HTERT RPE-1 (cell line): ENCODE results near the gene PSORS1C2.

Experiments
- in situ Hi-C: fragments of 300-500 bp; cut with MboI; formaldehyde crosslinking; loops from 4 replicates; pipeline ENCODE4 v1.14.3; 2020; ENCODE audit warnings: low sequenced_read_pairs

The PSORS1C2 gene

GRCh38 chr6:31142361-31142761, 3.5 kb upstream of the PSORS1C2 start:
- in situ Hi-C loops, result no loop called here

GRCh38 chr6:31140643-31141042, 1.8 kb upstream of the PSORS1C2 start:
- in situ Hi-C loops, result no loop called here

DNA sequence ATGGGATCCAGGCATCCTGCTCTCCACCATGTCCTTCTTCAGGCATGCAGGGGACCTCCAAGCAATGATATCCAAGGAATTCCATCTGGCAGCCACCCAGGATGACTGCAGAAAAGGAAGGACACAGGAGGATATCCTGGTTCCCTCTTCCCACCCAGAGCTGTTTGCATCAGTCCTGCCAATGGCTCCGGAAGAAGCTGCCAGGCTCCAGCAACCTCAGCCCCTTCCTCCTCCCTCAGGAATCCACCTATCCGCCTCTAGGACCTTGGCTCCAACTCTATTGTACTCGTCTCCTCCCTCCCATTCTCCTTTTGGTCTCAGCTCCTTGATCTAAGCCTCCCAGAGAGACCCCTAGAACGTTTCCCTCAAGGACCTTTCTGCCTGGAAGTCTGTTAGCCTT, 733 bp upstream of the PSORS1C2 start:
- in situ Hi-C loops, result no loop called here

- in situ Hi-C loops, result no loop called here
Observed at GRCh38 chr6:31135710-31136109, 3.2 kb downstream of the PSORS1C2 start.

- in situ Hi-C loops, result no loop called here
Observed at GRCh38 chr6:31132806-31133205, 6.1 kb downstream of the PSORS1C2 start.

DNA sequence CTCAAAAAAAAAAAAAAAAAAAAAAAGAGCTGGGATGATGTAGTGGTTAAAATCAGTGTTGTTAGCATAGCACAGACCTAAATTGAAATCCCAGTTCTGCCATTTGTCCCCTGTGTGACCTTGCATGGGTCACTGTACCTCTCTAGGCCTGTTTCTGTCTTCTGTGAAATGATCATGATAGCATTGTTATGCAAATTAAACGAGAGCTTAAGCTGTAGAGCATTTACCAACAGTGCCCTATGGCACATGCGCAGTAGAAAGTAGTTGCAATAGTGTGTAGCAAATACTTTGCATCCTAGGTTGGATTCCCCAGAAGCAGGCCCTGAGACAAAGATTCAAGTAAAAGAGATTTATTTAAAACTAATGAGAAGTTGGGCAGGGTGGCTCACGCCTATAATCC, 7.3 kb downstream of the PSORS1C2 start:
- in situ Hi-C loops, result no loop called here

DNA sequence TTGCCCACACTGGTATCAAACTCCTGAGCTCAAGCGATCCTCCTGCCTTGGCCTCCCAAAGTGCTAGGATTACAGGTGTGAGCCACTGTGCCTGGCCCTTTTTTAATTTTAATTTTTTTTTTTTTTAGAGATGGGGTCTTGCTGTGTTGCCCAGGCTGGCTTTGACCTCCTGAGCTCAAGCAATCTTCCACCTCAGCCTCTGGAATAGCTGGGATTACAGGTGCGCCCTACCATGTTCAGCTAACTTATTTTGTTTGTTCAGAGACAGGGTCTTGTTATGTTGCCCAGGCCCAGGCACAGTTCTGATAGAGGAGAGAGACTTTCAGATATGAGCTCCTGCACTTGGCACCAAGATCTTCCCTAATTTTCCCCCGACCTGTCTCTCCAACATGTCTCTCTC, 8.1 kb downstream of the PSORS1C2 start:
- in situ Hi-C loops, result no loop called here

DNA sequence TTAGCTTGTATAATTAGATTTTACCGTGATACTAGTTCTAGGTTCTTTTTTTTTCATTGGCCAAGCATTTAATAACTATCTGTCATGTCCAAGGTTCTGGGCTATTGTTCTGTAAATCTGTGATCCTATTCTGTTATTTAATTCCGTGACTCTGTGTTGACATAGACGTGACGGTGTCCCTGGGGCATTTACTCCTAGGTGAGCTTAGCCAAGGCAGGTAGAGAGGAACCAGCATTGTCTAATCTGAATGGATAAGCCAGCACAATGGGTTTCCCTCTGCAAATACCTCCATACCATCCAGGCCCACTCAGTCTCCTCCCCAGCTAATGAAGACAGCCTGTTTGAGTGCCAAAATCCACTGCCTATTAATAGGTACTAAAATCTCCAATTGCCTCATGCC, 9.7 kb downstream of the PSORS1C2 start:
- in situ Hi-C loops, result no loop called here

DNA sequence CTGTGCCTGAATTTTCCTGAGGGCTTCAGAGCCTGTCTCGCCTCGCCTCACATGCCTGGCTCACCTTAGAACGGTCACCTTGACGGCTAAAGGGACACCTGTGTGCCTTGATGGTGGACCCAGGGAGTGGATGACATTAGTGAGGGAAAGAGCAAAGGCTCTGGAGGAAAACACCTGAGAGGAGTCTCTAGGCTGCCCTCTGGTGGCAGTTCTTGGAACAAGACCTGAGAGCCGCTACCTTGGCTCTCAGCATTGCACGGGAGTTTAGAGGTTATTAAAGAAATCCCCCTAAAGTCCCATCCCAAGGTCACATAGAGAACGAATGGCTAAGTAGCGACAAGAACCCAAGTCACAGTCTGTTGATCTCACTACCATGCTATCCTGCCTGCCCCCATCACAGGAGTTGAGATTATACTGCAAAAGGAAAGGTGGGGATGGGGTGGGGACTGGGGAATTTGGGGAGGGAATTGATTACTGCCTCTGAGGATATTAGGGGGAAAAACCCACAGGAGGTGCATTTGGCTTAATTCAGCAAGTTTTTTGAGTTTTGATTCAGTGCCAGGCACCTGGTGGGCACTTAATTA, 10.7 kb downstream of the PSORS1C2 start:
- in situ Hi-C loops, result no loop called here

DNA sequence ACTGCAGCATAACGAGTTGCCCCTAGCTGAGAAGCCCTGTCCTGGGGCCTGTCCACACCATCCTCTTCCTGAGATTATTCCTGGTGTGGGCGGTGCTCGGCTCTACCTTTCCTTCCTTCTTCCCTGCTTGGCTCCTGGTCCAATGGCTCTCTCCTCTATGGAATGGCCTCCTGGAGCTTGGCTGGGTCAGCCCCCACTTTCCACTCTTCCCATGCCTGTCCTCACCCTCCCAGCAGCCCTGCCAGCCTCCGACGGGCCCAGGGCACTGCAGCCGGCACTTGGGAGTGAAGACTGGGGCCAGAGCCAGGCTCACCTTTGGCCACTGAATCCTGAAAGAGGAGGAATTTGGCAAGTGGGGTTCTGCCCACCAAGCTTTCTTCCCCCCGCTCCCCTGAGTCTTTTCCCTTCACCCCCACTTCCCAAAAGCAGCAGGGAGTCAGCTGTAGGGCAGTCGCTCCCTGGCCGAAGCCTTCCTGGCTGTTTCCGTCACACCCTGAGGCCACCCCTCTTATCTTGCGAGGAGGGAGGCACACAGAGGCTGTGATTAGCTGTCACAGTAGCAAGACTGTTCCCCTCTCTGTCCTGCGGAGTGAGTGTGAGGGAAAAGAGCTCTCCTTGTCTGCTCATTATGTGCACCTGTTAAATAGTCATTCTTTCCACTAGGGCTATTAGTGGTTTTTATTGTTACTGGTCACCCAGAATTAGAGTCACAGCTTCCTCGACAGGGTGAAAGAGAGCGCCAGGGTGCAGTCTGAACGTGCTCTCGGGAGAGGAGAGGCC, 12.3 kb downstream of the PSORS1C2 start:
- in situ Hi-C loops, result no loop called here

DNA sequence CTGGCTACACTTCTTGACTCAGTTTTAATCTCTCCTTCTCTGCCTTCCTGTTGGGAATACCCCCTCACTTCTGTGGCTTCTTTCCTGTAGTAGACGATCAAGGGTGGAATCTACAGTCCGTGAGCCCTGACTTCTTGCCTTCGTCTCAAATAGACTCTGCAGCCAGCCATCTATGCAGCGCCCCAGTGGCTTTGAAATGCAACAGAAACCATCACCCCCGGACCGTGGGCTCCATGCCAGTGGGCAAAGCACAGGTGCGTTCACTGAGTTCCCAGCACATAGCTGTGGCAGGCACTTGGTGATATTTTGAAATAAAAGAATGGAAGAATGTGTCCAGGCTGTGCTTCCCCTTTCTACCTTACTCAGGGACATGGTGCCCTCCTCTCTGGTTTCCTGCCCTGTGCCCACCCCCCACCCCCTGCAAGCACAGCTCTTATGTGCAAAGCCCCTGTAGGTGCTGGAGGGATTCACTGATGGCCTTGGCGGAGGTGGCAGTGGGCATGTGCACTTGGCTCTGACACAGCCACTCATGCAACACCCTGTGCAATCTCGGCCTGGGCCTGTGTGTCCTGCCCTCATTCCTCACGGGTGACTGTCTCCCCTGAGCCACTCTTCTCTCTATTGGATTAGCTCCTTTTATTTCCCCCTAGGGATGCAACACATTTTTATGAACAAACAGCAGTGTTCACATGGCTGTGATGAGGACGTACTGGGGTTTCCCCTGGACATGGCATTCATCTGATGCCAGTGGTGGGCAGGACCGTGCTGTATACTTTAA, 13.1 kb downstream of the PSORS1C2 start:
- in situ Hi-C loops, result no loop called here

DNA sequence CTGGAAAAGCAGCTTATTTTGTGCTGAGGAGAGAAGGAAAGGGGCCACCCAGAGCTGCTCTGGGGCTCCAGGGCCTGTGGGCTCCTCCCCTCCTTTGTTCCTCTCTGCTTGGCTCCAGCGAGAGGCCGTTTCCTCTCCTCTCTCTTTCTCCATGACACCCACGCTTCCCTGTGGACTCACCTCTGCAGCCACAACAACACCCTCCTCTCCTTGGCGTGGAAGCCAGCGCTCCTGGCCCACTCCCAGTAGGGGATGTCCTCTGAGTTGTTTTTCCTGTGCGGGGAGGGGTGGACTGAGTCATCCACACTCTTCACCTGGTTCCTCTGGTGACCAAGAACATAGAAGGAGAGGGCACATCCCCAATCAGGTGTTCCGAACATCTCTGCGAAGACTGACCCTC, 13.7 kb downstream of the PSORS1C2 start:
- in situ Hi-C loops, result no loop called here

- in situ Hi-C loops, result no loop called here
Observed at GRCh38 chr6:31122791-31123706, 15.8 kb downstream of the PSORS1C2 start.

- in situ Hi-C loops, result no loop called here
Observed at GRCh38 chr6:31121131-31121790, 17.6 kb downstream of the PSORS1C2 start.

DNA sequence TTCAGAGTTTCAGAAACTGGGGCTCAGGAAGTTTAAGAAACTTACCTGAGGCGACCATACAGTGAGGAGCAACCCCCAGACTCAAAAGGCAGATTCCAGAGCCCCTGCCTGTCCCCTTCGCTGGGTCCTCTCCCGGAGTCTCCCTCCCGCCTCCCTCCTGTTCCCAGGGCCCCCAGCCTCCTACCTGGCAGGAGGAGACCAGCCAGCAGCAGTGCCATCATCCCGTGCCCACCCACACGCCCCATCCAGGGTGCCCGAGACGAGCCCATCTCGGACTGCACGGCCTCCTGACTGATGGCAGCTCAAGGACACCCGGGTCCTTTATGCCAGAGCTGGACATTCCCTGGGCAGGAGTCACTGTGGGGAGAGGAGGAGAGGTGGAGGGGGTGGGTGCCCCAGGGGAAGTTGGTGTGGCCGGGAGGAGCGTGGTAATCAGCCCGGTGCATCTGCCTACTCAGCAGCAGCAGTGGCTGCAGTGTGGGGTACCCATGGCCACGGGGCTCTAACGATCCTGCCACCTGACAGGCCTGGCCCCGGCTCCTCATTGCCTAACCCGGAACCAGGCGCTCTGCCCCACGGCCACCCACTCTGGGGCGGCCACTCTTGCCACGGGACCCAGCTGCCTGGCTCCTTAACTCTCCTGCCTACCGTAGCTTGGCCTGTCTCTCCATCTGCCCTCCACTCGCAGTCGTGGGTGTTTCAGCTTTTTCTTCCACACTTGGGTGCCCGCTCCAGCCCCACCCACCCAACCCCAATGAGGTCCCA, 18.5 kb downstream of the PSORS1C2 start, which contains the start of gene CDSN:
Gene CDSN (minus strand): TSS at position 296 of the 765 bp plus-strand sequence. CDS start 27 bp downstream, at position 269.
- in situ Hi-C loops, result no loop called here

DNA sequence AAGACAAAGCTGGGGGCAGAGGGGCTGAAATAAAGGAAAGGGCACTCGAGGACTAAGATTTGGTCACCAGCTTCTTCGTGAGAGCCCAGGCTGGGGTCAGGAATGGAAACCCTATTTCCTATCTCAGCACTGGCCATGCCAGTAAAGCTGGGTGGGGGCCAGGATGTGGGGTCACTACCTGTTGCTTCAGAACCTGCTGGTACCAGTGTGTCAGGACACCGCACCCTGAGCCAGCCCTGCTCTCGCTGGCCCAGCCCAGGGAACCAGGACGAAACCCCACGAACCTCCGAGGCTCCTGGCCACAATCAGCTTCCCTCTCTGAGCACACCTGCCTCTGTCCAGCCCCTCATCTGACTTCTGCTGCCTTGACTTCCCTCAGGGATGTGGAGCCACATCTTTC, 20.7 kb downstream of the PSORS1C2 start:
- in situ Hi-C loops, result no loop called here

DNA sequence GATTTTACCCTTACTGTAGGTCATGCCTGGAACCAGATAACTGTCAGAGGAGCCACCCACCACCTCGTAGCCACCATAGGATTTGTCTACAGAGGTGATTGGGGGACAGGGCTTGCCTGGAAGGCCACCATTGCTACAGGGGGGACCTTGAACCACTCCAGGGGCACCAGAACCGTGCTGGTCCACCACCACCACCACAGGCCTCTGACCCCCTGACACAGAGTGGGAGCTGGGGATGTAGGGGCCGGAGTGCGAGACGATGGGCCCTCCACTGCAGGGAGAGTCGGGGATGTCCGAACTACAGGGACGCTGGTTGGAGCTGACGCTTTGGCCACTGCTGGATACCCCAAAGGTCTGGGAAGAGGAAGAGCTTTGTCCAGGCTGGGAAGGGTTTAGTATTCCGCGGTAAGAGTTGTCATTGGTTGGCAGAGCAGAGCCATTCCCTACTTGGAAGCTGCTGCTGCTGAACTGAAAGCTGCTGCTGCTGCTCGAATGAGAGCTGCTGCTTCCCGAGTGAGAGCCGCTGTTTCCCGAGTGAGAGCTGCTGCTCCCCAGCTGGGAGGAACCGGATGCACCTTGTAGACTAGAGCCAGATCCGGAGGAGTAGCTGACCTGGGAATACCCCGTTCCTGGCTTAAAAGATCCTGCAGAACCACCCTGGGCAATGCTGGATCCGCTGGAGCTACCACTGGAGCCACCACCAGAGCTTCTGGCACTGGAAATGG, 22.0 kb downstream of the PSORS1C2 start:
- in situ Hi-C loops, result no loop called here

DNA sequence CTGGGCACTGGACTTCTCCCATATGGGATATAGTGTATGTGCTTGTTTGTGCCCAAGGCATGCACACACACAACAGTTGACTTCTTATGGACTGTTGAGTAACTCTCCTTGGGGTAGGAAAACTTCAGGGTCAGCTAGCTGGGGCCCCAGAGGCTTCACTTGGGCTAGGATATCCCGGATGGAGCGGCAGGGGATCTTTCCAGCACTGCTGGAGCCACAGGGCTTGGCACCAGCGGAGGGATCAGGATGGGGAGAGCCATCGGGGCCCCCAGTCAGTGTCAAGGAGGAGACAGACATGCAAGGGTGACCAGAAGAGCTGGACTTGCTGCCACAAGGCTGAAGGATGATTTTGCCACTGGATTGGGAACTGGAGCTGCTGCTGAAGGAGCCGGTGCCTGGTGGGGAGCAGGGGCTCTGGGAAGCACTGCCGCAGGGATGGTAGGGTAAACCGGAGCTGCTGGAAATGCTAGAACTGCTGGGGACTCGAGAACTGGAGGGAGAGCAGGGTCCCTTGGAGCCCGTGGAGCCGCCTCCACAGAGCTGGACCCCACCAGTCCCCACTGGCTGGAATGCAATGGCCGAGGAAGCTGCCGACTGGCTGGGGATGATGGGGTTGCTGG, 22.8 kb downstream of the PSORS1C2 start:
- in situ Hi-C loops, result no loop called here
